ENCODE data around the gene MEIOSIN.

DNA sequence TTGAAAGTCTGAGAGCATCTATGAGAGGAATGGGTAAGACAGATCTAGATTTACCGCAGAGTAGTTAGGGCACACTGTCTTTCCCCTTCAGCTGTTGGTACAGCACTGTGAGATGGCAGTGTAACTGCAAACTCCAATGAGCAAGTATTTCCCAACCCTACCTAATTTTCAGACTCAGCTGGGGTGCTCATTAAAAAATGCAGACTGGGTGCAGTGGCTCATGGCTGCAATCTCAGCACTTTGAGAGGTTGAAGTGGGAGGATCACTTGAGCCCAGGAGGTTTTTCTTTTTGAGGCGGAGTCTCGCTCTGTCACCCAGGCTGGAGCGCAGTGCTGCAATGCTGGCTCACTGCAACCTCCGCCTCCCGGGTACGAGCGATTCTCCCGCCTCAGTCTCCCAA, 28.1 kb upstream of the MEIOSIN start:
- TF ChIP-seq, protein P1, sequence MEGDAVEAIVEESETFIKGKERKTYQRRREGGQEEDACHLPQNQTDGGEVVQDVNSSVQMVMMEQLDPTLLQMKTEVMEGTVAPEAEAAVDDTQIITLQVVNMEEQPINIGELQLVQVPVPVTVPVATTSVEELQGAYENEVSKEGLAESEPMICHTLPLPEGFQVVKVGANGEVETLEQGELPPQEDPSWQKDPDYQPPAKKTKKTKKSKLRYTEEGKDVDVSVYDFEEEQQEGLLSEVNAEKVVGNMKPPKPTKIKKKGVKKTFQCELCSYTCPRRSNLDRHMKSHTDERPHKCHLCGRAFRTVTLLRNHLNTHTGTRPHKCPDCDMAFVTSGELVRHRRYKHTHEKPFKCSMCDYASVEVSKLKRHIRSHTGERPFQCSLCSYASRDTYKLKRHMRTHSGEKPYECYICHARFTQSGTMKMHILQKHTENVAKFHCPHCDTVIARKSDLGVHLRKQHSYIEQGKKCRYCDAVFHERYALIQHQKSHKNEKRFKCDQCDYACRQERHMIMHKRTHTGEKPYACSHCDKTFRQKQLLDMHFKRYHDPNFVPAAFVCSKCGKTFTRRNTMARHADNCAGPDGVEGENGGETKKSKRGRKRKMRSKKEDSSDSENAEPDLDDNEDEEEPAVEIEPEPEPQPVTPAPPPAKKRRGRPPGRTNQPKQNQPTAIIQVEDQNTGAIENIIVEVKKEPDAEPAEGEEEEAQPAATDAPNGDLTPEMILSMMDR (IDR thresholded peaks at IDR 0.05; ENCODE audit: borderline replicate concordance, extremely low read depth, low read length, poor library complexity, severe bottlenecking), result no peak
- TF ChIP-seq EZH2 (IDR thresholded peaks at IDR 0.05; ENCODE audit: borderline replicate concordance, low read depth, low read length, severe bottlenecking), result no peak
